Naive thymus-derived CD8-positive, alpha-beta T cell (primary cell): ENCODE results near the gene CPT1B. TPM values are rescaled to one million over a fixed set of nuclear protein-coding genes. Genes with fewer than 3 reads are reported as not detected.

Source experiments
- ATAC-seq, 2 donors: fragments of 150-1000 bp; cut with Tn5 transposase in 1 of 2; sonication (Bioruptor Pico), chemical (Tn5 transposase) in 1 of 2; 1 replicate in 1 of 2; 2 replicates in 1 of 2; pipeline ENCODE4 v1.10.0; 2021; ENCODE audit warnings: mild to moderate bottlenecking in 2 of 2, moderate library complexity in 2 of 2
- POLR2A ChIA-PET: fragments of 350-600 bp; sonication (Branson Sonifier 250); formaldehyde crosslinking; loops from one replicate; lab custom pipeline; 2021; ENCODE audit warnings: antibody characterized with exemption; lab: Charles Lee
- DNase-seq, 10 donors: peaks; one replicate each; pipeline versions ENCODE4 v3.0.0 to v3.0.0-alpha.2; 2020 to 2022
- H3K27ac Mint-ChIP-seq, 10 donors: one replicate each; pipeline ENCODE4 v1.8.0; 2020 to 2022; ENCODE audit warnings: mild to moderate bottlenecking in 10 of 10, mixed read lengths in 10 of 10, moderate library complexity in 4 of 10, inconsistent platforms in 1 of 10
- H3K27me3 Mint-ChIP-seq, 5 donors: one replicate each; pipeline ENCODE4 v1.8.0; 2021 to 2022; ENCODE audit warnings: mixed read lengths in 5 of 5
- H3K36me3 Mint-ChIP-seq, 3 donors: one replicate each; pipeline ENCODE4 v1.8.0; 2020 to 2022; ENCODE audit warnings: mixed read lengths in 3 of 3, mild to moderate bottlenecking in 2 of 3, inconsistent platforms in 1 of 3
- H3K4me1 Mint-ChIP-seq, 4 donors: one replicate each; pipeline ENCODE4 v1.8.0; 2021 to 2022; ENCODE audit warnings: mixed read lengths in 4 of 4
- H3K4me3 Mint-ChIP-seq, 10 donors: one replicate each; pipeline ENCODE4 v1.8.0; 2020 to 2022; ENCODE audit warnings: mild to moderate bottlenecking in 10 of 10, mixed read lengths in 10 of 10, moderate library complexity in 6 of 10, inconsistent platforms in 1 of 10
- H3K9me3 Mint-ChIP-seq, 9 donors: one replicate each; pipeline ENCODE4 v1.8.0; 2020 to 2022; ENCODE audit warnings: mixed read lengths in 9 of 9, mild to moderate bottlenecking in 3 of 9, inconsistent platforms in 1 of 9, moderate library complexity in 1 of 9
- polyA plus RNA-seq, 3 donors: library from polyadenylated mRNA; unstranded; fragments of 300-500 nt; fragmentation: Illumina TruSeq; gene quantifications; one replicate each; pipeline ENCODE4 v1.2.3, GENCODE V29; 2021
- total RNA-seq, 8 experiments: library from RNA in 2 of 8; stranded (reverse) in 2 of 8; gene quantifications; one replicate each; pipeline ENCODE4 v1.2.3 and lab custom pipeline; 2021 to 2026

The CPT1B gene
- total and polyA plus RNA-seq, 5 experiments from 2014 or later: 0.23 to 97.5 (median 48.0) TPM; not detected in 1

DNA sequence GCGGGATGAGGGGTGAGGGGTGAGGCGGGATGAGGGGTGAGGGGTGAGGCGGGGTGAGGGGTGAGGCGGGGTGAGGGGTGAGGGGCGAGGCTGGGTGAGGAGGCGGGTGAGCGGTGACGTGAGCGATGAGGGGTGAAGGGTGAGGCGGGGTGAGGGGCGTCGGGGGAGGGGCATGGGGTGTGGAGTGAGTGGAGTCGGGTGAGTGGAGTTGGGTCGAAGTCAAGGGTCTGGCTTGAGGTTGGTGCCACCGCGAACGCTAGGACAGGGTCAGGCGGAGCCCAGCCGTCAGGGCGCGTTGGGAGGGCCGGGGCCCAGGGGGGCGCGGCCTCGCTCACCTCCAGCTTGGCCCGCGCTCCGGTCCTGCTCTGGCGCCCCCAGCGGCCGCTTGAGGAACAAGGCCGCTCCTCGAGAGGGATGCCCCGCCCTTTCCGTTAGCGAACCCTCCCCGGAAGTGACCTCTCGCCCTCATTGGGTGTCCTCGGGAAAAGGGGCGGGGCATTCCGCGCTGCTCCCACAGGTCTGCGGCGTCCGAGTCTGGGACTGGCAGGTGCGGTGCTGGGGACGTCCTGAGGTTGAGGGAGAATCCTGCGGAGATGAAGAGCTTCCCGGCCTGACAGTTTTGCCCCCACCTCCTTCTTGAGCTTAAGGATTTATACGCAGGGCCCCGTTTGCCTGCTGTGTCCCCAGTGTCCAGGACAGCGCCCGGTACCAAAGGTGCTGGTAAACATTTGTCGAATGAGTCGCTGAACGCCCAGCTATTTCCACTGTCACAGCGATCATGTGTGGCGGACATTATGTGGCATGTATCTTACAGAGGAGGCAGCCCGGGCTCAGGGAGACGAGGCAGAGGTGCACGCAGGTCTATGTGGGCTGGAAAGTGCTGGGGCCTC is 15.5 kb downstream of the CPT1B start, which contains the start of gene SYCE3:
Gene SYCE3 (minus strand): TSS at position 397 of the 890 bp plus-strand sequence. CDS start 6,514 bp downstream, outside the sequence.
- Mint-ChIP-seq H3K27me3 (no peaks in the 10 kb centered on the region), H3K36me3 (peaks cover 0 to 2% (median 0%) of the 10 kb centered on the region in 3 donors), H3K4me3 (peak within 1 kb of the TSS; percentile 91 to 98 (median 94)), H3K9me3 (no peaks in the 10 kb centered on the region), H3K4me1 (peaks cover 12 to 23% (median 17%) of the 10 kb centered on the region in 4 donors), H3K27ac (peak within 1 kb of the TSS; percentile 72 to 96 (median 91))
- POLR2A ChIA-PET: interaction anchor here (0.8 to 4.7 kb wide), 15 partner anchors 12 to 94 kb away, joined by 3 to 26 read pairs (median 7); partner anchors contain the start of genes CHKB, CPT1B, LMF2 and NCAPH2
- peak; percentile 95 to 98 for ATAC-seq
- peak; percentile 93 to 99 (median 97) for DNase-seq

DNA sequence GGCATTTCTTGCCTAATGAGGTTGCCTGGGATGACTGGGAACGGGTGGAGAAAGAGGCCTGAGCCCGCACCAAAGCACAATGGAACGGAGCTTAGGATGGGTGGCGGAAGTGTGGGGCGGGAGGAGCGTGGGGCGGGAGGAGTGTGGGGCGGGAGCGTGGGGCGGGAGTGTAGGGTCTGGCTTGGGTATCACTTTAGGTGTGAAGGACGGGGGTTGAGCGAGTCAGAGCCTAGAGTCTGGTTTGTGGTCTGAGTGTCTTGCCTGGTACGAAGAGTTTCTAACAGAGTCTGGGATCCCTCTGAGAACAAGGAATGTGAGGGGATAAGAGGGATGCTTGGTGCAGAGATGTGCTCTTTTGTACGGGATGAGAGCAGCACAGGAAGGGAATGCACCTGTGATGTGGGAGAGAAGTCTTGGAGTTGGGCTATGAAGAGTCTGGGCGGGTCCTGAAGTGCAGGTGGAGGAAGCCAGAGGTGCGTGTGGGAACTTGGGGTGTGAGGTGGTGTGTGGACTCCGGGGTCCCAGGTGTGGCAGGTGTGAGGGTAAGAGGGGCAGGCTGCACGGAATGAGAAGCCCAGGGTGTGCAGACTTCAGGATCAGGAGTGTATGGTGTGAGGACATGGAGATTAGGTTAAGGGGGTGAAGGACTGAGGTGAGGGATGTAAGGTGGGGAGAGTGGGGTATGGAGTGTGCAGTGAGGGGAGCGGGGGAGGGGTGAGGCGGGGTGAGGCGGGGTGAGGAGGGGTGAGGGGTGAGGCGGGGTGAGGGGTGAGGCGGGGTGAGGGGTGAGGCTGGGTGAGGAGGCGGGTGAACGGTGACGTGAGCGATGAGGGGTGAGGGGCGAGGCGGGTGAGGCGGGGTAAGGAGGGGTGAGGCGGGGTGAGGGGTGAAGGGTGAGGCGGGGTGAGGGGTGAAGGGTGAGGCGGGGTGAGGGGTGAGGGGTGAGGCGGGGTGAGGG is 16.5 kb downstream of the CPT1B start:
- Mint-ChIP-seq H3K9me3 (no peaks in the 10 kb centered on the region), H3K36me3 (no peaks in the 10 kb centered on the region), H3K27me3 (no peaks in the 10 kb centered on the region), H3K4me3 (peak overlapping the region; percentile 33 to 81 (median 68)), H3K27ac (peak overlapping the region; percentile 32 to 94 (median 66)), H3K4me1 (peaks cover 12 to 23% (median 17%) of the 10 kb centered on the region in 4 donors)
- POLR2A ChIA-PET: interaction anchor here (2.5 kb wide), 1 partner anchor 35 kb away, joined by 6 read pairs; no protein-coding TSS in a partner anchor
- peak in 1 of 10 donors; percentile 15 for DNase-seq
- no peak for ATAC-seq

DNA sequence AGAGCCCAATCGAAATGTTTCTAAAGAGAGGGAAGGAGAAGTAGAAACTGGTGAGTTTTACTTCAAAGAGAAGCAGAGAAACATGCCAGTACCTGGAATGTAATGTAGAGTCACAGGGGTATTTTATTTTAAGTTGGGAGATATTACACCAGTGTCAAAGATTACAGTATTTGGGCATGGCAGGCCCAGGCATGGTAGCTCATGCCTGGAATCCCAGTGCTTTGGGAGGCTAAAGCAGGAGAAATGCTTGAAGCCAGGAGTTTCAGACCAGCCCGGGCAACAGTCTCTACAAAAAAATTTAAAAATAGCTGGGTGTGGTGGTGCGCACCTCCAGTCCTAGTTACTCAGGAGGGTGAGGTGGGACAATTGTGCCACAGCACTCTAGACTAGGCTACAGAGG is 18.2 kb downstream of the CPT1B start:
- no peaks in the 10 kb centered on the region for H3K36me3 Mint-ChIP-seq
- no peak for DNase-seq
- ATAC-seq: no peak
- no peaks in the 10 kb centered on the region for H3K27me3 Mint-ChIP-seq
- H3K4me1 Mint-ChIP-seq: peaks cover 12 to 23% (median 17%) of the 10 kb centered on the region in 4 donors
- no peaks in the 10 kb centered on the region for H3K9me3 Mint-ChIP-seq
- no peak overlapping the region for H3K27ac Mint-ChIP-seq
- POLR2A ChIA-PET: interaction anchor here (0.8 to 2.5 kb wide), 5 partner anchors 11 to 54 kb away, joined by 3 to 6 read pairs (median 4); partner anchors contain the start of gene MAPK8IP2
- no peak overlapping the region for H3K4me3 Mint-ChIP-seq

DNA sequence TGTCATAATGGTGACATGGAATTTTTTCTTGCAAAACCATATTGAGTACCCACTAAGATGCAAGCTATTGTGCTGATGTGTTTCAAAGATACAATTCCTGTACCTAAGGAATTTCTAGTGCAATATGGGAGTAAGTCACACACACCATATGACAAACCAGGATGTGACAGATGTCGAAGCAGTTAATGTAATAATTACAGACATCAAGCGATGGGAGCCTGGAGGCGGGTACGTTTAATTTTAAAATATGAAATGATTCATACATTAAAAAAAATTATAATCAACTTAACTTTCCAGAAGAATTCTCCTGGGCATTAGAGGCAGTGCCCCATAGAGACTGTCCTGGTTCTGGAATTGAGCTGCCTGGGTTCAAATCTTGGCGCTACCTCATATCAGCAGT is 21.5 kb downstream of the CPT1B start:
- Mint-ChIP-seq H3K4me1 (peaks cover 3 to 8% (median 4%) of the 10 kb centered on the region in 4 donors), H3K27ac (no peak overlapping the region), H3K9me3 (no peaks in the 10 kb centered on the region), H3K4me3 (no peak overlapping the region), H3K36me3 (no peaks in the 10 kb centered on the region), H3K27me3 (no peaks in the 10 kb centered on the region)
- POLR2A ChIA-PET: interaction anchor here (0.7 kb wide), 1 partner anchor 49 kb away, joined by 3 read pairs; the partner anchor contains the start of gene NCAPH2
- DNase-seq: no peak
- no peak for ATAC-seq

DNA sequence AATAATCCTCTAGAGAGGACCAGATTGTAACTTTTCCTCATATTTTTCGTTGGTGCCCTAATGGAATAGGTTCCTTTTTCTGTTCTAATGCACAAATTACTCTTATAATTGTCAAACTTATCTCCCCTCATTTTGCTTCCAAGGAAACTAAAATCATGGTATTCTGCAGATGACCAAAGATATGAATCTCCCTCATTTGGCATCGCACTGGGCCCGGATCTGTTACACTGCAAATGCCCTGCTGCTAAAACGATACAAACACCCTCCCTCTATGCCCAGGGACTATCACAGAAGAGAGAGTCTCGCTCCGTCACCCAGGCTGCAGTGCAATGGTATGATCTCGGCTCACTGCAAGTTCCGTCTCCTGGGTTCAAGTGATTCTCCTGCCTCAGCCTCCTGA is 24.9 kb downstream of the CPT1B start:
- no peaks in the 10 kb centered on the region for H3K9me3 Mint-ChIP-seq
- H3K27ac Mint-ChIP-seq: no peak overlapping the region
- H3K4me1 Mint-ChIP-seq: peaks cover 10 to 27% (median 22%) of the 10 kb centered on the region in 4 donors
- no peaks in the 10 kb centered on the region for H3K27me3 Mint-ChIP-seq
- no peak overlapping the region for H3K4me3 Mint-ChIP-seq
- no peaks in the 10 kb centered on the region for H3K36me3 Mint-ChIP-seq
- no peak for DNase-seq
- ATAC-seq: no peak
- POLR2A ChIA-PET: interaction anchor here (4.0 to 6.7 kb wide), 2 partner anchors 13 to 26 kb away, joined by 19 to 72 read pairs; partner anchors contain the start of genes SCO2 and TYMP

DNA sequence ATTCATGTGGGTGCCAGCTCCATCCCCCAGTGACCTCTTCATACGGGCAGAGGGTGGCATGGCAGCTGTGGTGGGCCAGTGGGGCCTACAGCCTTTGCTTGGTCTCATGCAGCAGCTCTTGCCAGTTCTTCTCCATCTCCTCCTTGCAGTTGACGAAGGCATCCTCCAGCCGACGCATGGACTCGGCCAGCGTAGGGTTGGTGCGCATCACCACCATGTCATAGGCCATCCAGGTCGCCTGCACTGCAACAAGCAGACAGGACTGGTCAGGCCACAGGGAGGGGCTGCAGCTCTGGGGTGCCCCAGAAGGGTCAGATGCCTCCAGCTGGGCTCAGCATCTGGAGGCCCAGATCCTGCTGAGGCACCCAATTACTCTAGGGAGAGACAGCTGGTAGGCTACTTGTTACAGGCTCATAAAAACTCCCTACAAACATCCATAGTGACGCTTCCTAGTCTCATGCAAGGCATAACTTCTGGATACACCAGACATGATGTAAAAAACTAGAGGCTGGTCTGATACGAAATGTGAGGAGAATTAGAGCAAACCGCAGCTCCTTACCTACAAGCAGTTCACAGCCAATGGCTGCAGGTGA is 27.0 kb downstream of the CPT1B start:
- Mint-ChIP-seq H3K4me1 (peaks cover 12 to 32% (median 24%) of the 10 kb centered on the region in 4 donors), H3K36me3 (no peaks in the 10 kb centered on the region), H3K4me3 (peak overlapping the region in 6 of 10 donors; percentile 26 to 76 (median 56)), H3K27me3 (no peaks in the 10 kb centered on the region), H3K9me3 (no peaks in the 10 kb centered on the region), H3K27ac (peak overlapping the region in 5 of 10 donors; percentile 67 to 93 (median 80))
- DNase-seq (no peak), ATAC-seq (no peak)
- POLR2A ChIA-PET: interaction anchor here (0.9 to 6.7 kb wide), 5 partner anchors 11 to 32 kb away, joined by 3 to 72 read pairs (median 10); partner anchors contain the start of genes CHKB, SCO2, SYCE3 and TYMP

DNA sequence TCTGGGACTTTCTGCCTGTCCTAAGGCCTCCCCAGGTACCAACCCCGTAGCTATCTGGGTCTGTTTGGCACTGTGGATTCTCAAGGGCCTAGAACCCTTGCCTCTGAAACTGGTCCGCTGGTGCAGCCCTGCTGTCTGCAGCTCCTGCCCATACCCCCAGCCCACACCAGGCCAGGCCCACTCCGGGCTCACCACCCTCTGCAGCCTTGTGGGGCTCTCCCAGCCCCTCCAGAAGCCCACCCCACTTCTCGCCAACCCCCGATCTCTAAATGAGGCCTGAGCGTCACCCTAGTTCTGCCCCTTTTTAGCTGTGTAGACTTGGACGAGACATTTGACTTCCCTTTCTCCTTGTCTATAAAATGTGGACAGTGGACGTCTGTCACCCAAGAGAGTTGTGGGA is 27.8 kb downstream of the CPT1B start:
- Mint-ChIP-seq H3K27ac (peak overlapping the region in 9 of 10 donors; percentile 14 to 93 (median 68)), H3K36me3 (no peaks in the 10 kb centered on the region), H3K4me3 (peak overlapping the region; percentile 50 to 88 (median 76)), H3K27me3 (no peaks in the 10 kb centered on the region), H3K4me1 (peaks cover 17 to 40% (median 32%) of the 10 kb centered on the region in 4 donors), H3K9me3 (no peaks in the 10 kb centered on the region)
- POLR2A ChIA-PET: interaction anchor here (0.9 to 6.7 kb wide), 7 partner anchors 10 to 71 kb away, joined by 3 to 72 read pairs (median 10); partner anchors contain the start of genes CHKB, SCO2, SYCE3 and TYMP
- ATAC-seq: no peak
- DNase-seq: no peak

DNA sequence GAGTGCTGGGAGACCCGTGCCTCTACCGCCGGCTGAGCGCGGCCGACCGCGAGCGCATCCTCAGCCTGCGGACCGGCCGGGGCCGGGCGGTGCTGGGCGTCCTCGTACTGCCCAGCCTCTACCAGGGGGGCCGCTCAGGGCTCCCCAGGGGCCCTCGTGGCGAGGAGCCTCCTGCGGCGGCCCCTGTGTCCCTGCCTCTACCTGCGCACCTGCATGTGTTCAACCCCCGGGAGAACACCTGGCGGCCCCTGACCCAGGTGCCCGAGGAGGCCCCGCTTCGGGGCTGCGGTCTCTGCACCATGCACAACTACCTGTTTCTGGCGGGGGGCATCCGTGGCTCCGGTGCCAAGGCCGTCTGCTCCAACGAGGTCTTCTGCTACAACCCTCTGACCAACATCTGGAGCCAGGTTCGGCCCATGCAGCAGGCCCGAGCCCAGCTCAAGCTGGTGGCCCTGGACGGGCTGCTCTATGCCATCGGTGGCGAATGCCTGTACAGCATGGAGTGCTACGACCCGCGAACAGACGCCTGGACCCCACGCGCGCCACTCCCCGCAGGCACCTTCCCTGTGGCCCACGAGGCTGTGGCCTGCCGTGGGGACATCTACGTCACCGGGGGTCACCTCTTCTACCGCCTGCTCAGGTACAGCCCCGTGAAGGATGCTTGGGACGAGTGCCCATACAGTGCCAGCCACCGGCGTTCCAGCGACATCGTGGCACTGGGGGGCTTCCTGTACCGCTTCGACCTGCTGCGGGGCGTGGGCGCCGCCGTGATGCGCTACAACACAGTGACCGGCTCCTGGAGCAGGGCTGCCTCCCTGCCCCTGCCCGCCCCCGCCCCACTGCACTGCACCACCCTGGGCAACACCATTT is 29.1 kb downstream of the CPT1B start:
- Mint-ChIP-seq H3K4me3 (peak overlapping the region; percentile 72 to 88 (median 78)), H3K4me1 (peaks cover 19 to 51% (median 44%) of the 10 kb centered on the region in 4 donors), H3K27me3 (no peaks in the 10 kb centered on the region), H3K27ac (peak overlapping the region; percentile 63 to 93 (median 86)), H3K36me3 (no peaks in the 10 kb centered on the region), H3K9me3 (no peaks in the 10 kb centered on the region)
- ATAC-seq (peak; percentile 20 to 23), DNase-seq (no peak)
- POLR2A ChIA-PET: interaction anchor here (0.6 to 6.7 kb wide), 23 partner anchors 9 to 207 kb away, joined by 3 to 72 read pairs (median 6); partner anchors contain the start of genes ARSA, CHKB, LMF2 and NCAPH2

DNA sequence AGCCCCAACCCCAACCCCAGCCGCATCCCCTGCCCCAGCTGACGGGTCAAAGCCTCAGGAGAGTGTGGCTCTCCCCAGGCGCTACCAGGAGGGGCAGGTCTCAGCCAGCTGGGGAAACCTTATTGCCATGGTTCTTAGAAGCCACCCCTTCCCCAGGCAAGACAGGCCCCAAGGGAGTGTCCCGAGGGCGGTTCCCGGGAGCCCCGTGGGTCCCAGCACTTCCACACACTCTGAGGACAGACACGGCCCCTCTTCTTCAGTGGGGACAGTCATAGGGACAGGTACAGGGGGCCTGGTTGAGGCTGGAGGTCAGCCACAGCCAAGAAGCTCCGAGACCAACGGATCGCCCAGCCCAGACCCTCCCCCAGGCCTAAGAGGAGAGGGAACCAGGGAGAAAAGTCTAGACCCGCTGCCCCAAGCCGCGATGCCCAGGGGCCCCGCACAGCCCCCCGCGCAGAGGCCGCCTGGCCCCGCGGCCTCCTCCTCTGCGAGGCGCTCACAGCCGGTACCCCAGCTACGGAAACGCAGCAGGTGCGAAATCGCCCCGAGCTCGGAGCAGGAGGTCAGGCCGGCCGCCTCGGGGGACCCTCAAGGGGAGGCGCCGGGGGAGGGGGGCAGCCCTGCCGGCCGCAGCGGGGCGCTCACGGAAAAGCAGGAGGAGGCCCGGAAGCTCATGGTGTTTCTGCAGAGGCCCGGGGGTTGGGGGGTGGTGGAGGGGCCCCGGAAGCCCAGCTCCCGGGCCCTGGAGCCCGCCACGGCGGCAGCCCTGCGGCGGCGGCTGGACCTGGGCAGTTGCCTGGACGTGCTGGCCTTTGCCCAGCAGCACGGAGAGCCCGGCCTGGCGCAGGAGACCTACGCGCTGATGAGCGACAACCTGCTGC is 29.9 kb downstream of the CPT1B start:
- POLR2A ChIA-PET: interaction anchor here (0.6 to 6.7 kb wide), 23 partner anchors 9 to 206 kb away, joined by 3 to 72 read pairs (median 5); partner anchors contain the start of genes ARSA, CHKB, LMF2 and NCAPH2
- H3K9me3 Mint-ChIP-seq: no peaks in the 10 kb centered on the region
- DNase-seq (peak; percentile 33 to 80 (median 58)), ATAC-seq (peak; percentile 65 to 69)
- H3K4me1 Mint-ChIP-seq: peaks cover 19 to 51% (median 46%) of the 10 kb centered on the region in 4 donors
- H3K27ac Mint-ChIP-seq: peak overlapping the region in 9 of 10 donors; percentile 65 to 88 (median 82)
- no peaks in the 10 kb centered on the region for H3K36me3 Mint-ChIP-seq
- H3K27me3 Mint-ChIP-seq: no peaks in the 10 kb centered on the region
- peak overlapping the region in 9 of 10 donors; percentile 61 to 80 (median 71) for H3K4me3 Mint-ChIP-seq
